Hematopoietic multipotent progenitor cell treated with erythropoietin and hydrocortisone succinate and interleukin-3 and kit ligand, for 6 days (in vitro differentiated cells): ENCODE data around the gene ACVR1.

ENCODE experiments used
- DNase-seq: peaks from one replicate; pipeline ENCODE4 v3.0.0-alpha.2; 2015

ACVR1 gene

DNA sequence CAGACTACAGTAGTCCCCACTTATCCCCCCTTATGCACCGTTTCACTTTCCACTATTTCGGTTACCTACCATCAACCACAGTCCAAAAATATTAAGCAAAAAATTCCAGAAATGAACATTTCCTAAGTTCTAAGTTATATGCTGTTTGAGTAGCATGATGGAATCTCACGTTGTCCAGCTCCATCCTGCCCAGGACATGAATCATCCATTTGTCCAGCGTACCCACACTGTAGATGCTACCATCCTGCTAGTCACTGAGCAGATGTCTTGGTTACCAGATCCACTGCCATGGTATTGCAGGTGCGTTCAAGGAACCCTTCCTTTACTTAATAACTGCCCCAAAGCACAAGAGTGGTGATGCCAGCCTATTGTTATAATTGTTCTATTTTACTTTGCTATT lies 87.9 kb downstream of the ACVR1 start:
- DNase-seq = no peak

DNA sequence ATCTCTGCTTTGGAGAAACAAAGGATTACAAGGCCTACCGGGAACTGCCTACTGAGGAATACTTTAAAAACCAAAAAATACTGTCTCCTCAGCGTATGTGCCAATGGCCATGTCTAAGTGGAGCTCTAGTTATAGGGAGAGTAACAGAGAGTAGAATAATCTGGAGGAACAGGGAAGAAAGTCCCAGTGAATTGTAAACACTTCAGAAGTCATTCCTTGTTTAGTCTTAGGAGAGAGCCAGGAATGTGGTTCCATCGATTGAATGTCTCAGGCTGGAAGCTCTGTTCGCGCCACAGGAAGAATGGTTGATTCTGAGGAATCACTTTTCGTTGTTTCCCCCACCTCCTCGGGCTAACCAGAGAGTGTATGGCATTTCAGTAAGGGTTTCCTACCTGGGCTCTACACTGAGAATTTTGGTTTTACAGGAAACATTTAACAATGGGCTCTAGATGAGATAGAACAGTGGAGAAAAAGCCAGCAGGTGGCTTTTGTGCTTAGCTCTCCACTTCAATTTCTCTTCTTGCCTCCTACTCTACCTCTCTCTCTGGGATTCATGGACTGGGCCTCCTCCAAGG lies 88.7 kb downstream of the ACVR1 start:
- DNase-seq = no peak

- DNase-seq = peak; percentile 84
Observed at GRCh38 chr2:157786663-157787363, 89.3 kb downstream of the ACVR1 start.

- no peak for DNase-seq
Observed at GRCh38 chr2:157785866-157786662, 90.1 kb downstream of the ACVR1 start.

GRCh38 chr2:157785200-157785599 lies 90.9 kb downstream of the ACVR1 start:
- no peak for DNase-seq

GRCh38 chr2:157784823-157785175 lies 91.3 kb downstream of the ACVR1 start:
- DNase-seq = no peak

DNA sequence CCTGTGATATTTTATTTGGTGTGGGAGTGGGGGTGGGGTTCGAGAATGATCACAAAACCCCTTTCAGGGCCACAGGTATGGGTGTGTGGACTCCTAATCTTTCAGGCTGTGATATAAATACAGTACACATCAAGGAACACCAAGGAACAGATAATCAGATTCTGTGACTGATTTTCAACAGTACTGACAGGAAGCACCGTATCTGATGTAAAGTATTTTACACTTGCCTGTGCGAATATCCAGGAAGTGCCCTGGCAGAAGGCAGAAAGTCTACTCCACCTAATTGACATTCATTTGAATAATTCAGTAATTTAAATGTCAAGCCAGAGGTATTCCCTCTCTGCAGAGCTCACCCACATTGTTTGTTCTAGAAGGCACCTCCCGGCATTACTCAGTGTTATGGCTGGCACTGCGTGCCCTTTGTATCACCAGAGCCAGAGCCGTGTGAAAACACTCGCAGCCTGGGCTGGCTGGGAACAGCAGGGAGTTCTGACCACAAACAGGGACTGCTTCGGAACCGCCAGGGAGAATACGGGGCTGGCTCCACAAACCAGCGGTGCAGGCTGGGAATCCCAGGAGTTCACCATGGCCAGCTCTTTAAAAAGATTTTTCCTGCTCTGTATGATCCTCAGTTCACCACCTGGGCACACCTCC lies 91.8 kb downstream of the ACVR1 start:
- no peak for DNase-seq

DNA sequence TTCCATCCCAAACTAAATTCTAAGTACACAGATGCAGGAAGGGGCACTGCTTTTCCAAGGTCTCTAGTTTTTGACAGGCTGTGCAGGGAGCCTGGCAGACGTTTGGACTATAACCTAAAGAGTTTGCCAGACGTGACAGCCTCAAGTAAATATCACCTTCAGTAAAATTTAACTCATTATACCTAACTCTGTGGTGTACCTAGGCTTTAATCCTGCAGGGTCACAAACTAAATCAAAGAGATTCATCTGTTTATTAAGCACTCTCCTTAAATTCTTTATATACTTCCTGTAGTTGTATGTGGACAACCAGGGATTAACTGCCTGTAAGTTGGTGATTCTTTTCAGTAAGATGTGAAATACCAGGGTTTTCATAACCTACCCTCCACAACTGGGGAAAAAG lies 92.9 kb downstream of the ACVR1 start:
- DNase-seq = no peak

DNA sequence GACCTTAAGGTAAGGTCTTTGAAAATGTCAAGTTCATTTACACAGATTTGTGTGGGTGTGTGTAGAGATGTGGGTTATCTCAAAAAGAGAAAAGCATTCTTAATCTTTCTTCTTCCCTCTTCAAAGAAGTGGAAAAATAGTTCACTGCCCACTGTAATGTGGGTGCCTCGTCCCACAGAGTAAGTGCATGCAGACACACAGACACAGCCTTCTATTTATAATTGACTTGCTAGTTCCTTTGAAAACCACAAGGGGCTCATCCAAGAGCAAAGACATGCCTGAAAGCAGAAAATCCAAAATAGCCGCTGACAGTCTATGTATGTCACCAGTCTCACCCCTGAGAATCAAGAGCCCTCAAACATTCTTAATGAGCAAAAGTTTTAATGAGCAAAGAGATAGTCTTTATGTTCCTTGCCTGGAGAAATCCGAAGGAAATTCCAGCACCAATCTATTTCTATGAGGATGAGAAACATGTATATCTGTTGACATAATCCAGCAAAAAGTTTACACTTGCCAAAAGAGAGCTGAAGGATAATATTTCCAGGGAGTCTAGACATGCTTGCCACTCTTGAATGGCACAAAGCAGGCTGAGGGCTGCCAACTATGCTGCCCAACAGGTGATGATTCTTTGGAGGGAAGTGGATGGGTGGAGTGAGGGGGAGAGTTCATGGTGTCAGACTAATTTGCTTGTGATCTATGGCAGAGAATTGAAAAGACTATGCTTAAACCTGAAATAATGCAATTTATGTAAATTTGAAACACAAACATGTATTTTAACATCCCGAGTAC lies 93.9 kb downstream of the ACVR1 start:
- peak; percentile 42 for DNase-seq

DNA sequence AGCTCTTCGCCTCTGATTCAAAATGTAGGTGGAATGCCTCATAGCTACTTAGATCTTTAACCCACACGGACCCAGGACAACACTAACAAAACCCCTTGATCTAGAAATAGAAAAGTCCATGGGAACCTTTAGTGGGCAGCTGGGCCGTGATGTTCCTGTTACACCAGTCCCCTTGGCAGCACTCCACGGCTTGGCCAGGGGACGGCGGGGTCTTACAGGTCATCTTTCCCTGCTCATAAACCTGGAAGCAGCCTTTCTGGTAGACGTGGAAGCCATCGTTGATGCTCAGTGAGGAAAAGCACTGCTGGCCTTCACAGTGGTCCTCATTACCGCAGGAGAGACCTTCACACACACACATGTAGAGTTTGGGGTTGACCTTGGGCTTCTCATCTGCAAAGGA lies 95.9 kb downstream of the ACVR1 start:
- no peak for DNase-seq

DNA sequence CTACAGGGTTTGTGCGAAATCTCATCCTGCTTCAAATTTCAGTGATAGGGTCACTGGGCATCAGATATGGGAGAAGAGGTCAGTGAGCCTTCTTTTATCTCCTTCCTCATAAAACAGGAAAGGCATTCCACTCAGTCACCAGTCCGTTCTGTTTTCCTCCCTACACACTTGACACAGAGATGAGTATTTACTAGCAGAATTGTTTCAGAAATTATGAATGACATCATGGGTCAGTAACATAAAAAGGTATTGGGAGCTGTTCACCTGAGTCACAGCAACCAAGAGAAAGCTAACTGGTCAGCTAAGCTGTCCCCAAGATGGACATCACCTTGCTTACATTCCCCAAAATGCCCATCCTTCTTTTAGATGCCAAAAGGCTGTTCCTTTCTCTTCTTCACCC lies 96.3 kb downstream of the ACVR1 start:
- DNase-seq = no peak

DNA sequence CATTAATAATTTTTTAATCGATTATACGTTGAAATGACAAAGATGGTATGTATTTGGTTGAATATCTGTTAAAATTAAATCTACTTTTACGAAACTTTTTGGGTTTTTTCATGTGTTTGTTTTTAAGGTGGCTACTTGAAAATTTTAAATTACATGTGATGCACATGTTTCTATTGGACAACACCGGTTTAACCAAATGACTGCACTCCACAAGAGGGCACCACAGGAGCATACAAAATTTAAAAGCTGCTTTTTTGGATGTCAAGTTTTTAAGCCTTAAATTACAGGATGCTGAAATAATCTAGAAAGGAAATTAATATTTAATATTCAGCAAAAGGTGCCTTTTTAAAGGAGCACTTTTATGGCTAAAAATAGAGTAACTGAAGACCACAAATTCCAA lies 98.7 kb downstream of the ACVR1 start:
- peak; percentile 73 for DNase-seq

- DNase-seq = no peak
Observed at GRCh38 chr2:157771234-157771633, 104.9 kb downstream of the ACVR1 start.

DNA sequence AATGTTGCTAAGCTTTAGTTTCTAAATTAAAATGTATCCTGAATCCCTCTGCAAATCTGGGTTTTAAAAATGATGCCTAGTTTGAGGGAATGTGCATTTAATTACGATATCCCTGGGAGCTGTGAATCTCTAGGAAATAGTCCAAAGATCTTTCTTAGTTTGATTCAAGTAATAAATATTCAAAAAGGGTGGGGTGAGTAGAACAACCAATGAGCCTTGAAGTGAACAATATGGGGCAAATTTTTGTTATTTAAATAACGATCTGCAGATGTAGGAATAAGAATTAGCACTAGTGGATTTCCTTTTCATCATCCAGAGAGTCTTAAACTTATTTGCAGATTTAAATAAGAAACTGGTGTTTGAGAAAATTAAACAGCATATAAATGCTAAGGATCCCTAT lies 106.3 kb downstream of the ACVR1 start:
- no peak for DNase-seq

GRCh38 chr2:157764386-157764785 lies 111.7 kb downstream of the ACVR1 start:
- DNase-seq = no peak

GRCh38 chr2:157761520-157761919 lies 114.6 kb downstream of the ACVR1 start:
- no peak for DNase-seq

DNA sequence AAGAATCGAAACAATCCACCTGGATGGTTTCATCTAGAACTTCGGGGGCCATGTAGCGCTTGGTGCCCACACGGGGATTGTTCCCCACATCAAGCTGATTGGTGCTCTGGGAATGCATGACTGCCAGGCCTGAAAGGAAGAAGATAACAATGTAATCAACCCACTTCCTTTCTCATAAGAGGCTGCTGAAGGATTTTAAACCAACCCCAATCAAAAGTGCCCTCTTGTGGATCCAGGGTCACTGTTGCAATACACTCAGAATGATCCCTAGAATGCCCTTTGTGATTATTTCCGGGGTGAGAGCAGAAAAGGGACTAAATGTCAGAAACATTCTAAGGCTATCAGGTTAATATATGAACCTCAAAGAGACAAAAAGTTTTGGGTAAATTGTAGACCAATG lies 115.2 kb downstream of the ACVR1 start:
- peak; percentile 26 for DNase-seq

GRCh38 chr2:157759855-157760254 lies 116.3 kb downstream of the ACVR1 start:
- no peak for DNase-seq

DNA sequence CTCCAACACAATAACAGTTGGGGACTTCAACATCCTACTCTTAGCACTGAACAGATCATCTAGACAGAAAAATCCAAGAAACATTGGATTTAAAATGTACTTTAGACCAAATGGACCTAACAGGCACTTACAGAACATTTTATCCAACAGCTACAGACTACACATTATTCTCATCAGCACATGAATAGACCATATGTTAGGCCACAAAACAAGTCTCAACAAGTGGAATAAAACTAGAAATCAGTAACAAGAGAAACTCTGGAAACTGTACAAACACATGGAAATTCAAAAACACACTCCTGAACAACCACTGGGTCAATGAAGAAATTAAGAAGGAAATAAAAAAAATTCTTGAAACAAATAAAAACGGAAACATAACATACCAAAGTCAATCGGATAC lies 117.5 kb downstream of the ACVR1 start:
- DNase-seq = no peak

GRCh38 chr2:157757500-157757899 lies 118.6 kb downstream of the ACVR1 start:
- no peak for DNase-seq

DNA sequence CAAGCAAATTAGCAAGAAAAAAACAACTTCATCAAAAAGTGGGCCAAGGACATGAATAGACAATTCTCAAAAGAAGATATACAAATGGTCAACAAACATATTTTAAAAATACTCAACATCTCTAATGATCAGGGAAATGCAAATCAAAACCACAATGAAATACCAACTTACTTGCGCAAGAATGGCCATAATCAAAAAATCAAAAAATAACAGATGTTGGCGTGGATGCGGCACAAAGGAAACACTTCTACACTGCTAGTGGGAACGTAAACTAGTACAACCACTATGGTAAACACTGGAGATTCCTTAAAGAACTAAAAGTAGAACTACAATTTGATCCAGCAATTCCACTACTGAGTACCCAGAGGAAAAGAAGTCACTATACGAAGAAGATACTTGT lies 119.7 kb downstream of the ACVR1 start:
- peak; percentile 16 for DNase-seq

DNA sequence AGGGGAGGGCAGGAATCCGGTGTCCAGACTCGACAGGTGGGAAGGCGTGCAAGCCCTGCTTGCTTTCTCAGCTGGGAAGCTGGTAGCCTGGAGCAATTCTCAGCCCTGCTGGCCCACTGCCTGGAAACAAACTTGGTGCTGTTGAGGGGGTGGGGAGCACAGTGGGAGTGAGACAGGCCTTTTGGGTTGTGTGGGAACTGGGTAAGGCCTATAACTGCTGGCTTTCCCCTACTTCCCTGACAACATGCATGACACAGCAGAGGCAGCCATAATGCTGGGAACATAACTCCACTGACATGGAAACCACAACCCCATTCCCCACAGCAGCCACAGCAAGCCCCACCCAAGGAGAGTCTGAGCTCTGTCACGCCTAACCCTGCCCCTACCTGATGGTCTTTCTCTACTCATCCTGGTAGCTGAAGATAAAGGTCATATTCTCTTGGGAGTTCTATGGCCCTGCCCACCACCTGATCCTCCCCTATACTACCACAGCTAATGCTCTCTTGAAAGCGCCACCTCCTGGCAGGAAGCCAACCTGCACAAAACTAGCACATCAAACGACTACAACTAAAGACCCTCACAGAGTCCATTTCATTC lies 124.6 kb downstream of the ACVR1 start:
- DNase-seq = peak; percentile 56

DNA sequence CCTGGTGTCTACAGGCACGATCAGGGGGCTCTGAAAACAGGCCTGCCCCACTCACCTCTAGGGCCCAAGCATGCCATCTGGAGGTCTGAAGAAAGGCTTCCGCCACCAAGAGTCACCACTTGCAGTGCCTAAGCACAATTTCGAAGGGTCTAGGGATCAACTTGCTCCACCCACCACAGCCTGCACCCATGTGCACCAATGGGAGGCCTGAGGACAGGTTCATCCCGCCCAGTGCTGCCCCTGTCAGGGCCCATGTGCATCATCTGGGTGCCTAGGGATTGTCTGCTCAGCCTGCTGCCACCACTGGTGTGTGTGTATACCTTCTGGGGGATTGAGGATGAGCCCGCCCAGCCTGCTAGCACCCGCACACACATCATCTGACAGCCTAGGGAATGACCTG lies 126.4 kb downstream of the ACVR1 start:
- no peak for DNase-seq
